Keratinocyte (primary cell): ENCODE data around the gene CEP152. TPM values are rescaled to one million over a fixed set of nuclear protein-coding genes. Genes with fewer than 3 reads are reported as not detected.

Experiments used
- DNase-seq: peaks from one replicate; pipeline ENCODE4 v3.0.0-alpha.2; 2011; ENCODE audit warnings: low read depth, missing footprints, low spot score
- FAIRE-seq: peaks from 2 replicates; lab custom pipeline; 2011; peaks lifted over from hg19 to GRCh38; lab: Jason Lieb, UNC
- H2AFZ ChIP-seq: 2 replicates; pipeline ENCODE4 v1.6.0; 2012; ENCODE audit warnings: low read length, control low read depth, inconsistent platforms; ENCODE audit not compliant: control insufficient read depth
- H3K27ac ChIP-seq: 2 replicates; pipeline ENCODE4 v1.5.1; 2011; ENCODE audit warnings: low read length; ENCODE audit not compliant: control insufficient read depth, insufficient read depth
- H3K27me3 ChIP-seq: 3 replicates; pipeline ENCODE4 v1.6.0; 2011; ENCODE audit warnings: low read length; ENCODE audit not compliant: control insufficient read depth, insufficient read depth; ENCODE audit errors: extremely low read depth
- H3K36me3 ChIP-seq, 2 experiments: 2 replicates in 1 of 2; 3 replicates in 1 of 2; pipeline ENCODE4 v1.5.1; 2011; ENCODE audit warnings: low read length in 2 of 2, mild to moderate bottlenecking in 1 of 2; ENCODE audit not compliant: control insufficient read depth in 2 of 2, insufficient read depth in 2 of 2; ENCODE audit errors: extremely low read depth in 1 of 2
- H3K4me1 ChIP-seq: 3 replicates; pipeline ENCODE4 v1.5.1; 2011; ENCODE audit warnings: low read length; ENCODE audit not compliant: control insufficient read depth, insufficient read depth; ENCODE audit errors: extremely low read depth
- H3K4me2 ChIP-seq: 3 replicates; pipeline ENCODE4 v1.6.0; 2011; ENCODE audit warnings: low read depth, low read length; ENCODE audit not compliant: control insufficient read depth, insufficient read depth; ENCODE audit errors: extremely low read depth
- H3K4me3 ChIP-seq, 3 experiments: fragments of 200-600 bp in 1 of 3; sonication (generic) in 1 of 3; 2 replicates in 2 of 3; 3 replicates in 1 of 3; pipeline ENCODE4 v1.5.1; 2011 to 2016; ENCODE audit warnings: low read length in 3 of 3, mild to moderate bottlenecking in 3 of 3, control low read depth in 2 of 3, inconsistent platforms in 1 of 3, low read depth in 1 of 3, mixed read lengths in 1 of 3, mixed run types in 1 of 3, moderate library complexity in 1 of 3; ENCODE audit not compliant: control insufficient read depth in 2 of 3, insufficient read depth in 2 of 3; ENCODE audit errors: extremely low read depth in 1 of 3
- H3K79me2 ChIP-seq: 2 replicates; pipeline ENCODE4 v1.6.0; 2012; ENCODE audit warnings: low read length; ENCODE audit not compliant: control insufficient read depth, insufficient read depth
- H3K9ac ChIP-seq: 3 replicates; pipeline ENCODE4 v1.6.0; 2011; ENCODE audit warnings: low read length; ENCODE audit not compliant: control insufficient read depth, insufficient read depth; ENCODE audit errors: extremely low read depth
- H3K9me1 ChIP-seq: 3 replicates; pipeline ENCODE4 v1.6.0; 2011; ENCODE audit warnings: low read length; ENCODE audit not compliant: control insufficient read depth, insufficient read depth; ENCODE audit errors: extremely low read depth
- H3K9me3 ChIP-seq: 2 replicates; pipeline ENCODE4 v1.5.1; 2012; ENCODE audit warnings: low read depth, low read length; ENCODE audit not compliant: control insufficient read depth
- H4K20me1 ChIP-seq: 3 replicates; pipeline ENCODE4 v1.6.0; 2011; ENCODE audit warnings: low read length; ENCODE audit not compliant: control insufficient read depth, insufficient read depth; ENCODE audit errors: extremely low read depth
- EZH2 ChIP-seq: IDR thresholded peaks from one replicate; pipeline ENCODE4 v1.6.1; 2012; ENCODE audit warnings: inconsistent platforms, mild to moderate bottlenecking, low read length, moderate library complexity
- dilution Hi-C: fragments of 300-500 bp; cut with MboI; formaldehyde crosslinking; loops from one replicate; pipeline ENCODE4 v1.7.0; 2020; ENCODE audit warnings: low sequenced_read_pairs; ENCODE audit not compliant: extremely low pct_ligation_motif_present
- polyA plus RNA-seq, 5 experiments: library from polyadenylated mRNA; depleted of rRNA in 3 of 5; stranded (reverse) in 3 of 5; stranded (forward) in 1 of 5; unstranded in 1 of 5; fragments of >200 nt; gene quantifications; 1 replicate in 1 of 5; 2 replicates in 3 of 5; 3 replicates in 1 of 5; pipeline versions ENCODE4 v1.2.1 to v1.2.3, GENCODE V29; 2011 to 2012; ENCODE audit warnings: missing spikeins in 2 of 5, low read depth in 1 of 5, low replicate concordance in 1 of 5
- TF ChIP-seq, protein P1 (sequence below), 3 experiments: IDR thresholded peaks in 1 of 3; conservative IDR thresholded peaks in 1 of 3; optimal IDR thresholded peaks in 1 of 3; 2 replicates in 2 of 3; 3 replicates in 1 of 3; pipeline versions ENCODE3 to v1.5.1; 2011; ENCODE audit warnings: low read length in 3 of 3, mild to moderate bottlenecking in 3 of 3, moderate library complexity in 2 of 3, control low read depth in 1 of 3, inconsistent platforms in 1 of 3; ENCODE audit not compliant: insufficient read depth in 2 of 3; ENCODE audit errors: extremely low read depth in 1 of 3

Gene CEP152
- polyA plus RNA-seq, 1 donor (not counting 4 experiments of a cell fraction or from before 2014, with no cell fraction given), result 4.0 TPM

- Histone ChIP-seq H3K79me2 (no peaks in the 10 kb centered on the region), H3K4me3 (no peak overlapping the region), H4K20me1 (no peaks in the 10 kb centered on the region), H3K9me3 (no peaks in the 10 kb centered on the region), H2AFZ (no peak overlapping the region), H3K9me1 (no peaks in the 10 kb centered on the region), H3K36me3 (no peaks in the 10 kb centered on the region), H3K9ac (no peak overlapping the region), H3K27ac (no peak overlapping the region), H3K4me2 (no peak overlapping the region), H3K27me3 (no peaks in the 10 kb centered on the region), H3K4me1 (no peaks in the 10 kb centered on the region)
- FAIRE-seq (no peak), DNase-seq (no peak)
- dilution Hi-C loops, result no loop called here
- TF ChIP-seq, protein P1, sequence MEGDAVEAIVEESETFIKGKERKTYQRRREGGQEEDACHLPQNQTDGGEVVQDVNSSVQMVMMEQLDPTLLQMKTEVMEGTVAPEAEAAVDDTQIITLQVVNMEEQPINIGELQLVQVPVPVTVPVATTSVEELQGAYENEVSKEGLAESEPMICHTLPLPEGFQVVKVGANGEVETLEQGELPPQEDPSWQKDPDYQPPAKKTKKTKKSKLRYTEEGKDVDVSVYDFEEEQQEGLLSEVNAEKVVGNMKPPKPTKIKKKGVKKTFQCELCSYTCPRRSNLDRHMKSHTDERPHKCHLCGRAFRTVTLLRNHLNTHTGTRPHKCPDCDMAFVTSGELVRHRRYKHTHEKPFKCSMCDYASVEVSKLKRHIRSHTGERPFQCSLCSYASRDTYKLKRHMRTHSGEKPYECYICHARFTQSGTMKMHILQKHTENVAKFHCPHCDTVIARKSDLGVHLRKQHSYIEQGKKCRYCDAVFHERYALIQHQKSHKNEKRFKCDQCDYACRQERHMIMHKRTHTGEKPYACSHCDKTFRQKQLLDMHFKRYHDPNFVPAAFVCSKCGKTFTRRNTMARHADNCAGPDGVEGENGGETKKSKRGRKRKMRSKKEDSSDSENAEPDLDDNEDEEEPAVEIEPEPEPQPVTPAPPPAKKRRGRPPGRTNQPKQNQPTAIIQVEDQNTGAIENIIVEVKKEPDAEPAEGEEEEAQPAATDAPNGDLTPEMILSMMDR (optimal IDR thresholded peaks at IDR 0.05 in 1 of 3, IDR thresholded peaks at IDR 0.05 in 1 of 3, conservative IDR thresholded peaks at IDR 0.05 in 1 of 3; ENCODE audit: extremely low read depth in 1 of 3, insufficient read depth in 2 of 3, low read length in 3 of 3), result no peak
- TF ChIP-seq EZH2, result no peak
Observed at GRCh38 chr15:48733615-48734014, 77.3 kb downstream of the CEP152 start.

DNA sequence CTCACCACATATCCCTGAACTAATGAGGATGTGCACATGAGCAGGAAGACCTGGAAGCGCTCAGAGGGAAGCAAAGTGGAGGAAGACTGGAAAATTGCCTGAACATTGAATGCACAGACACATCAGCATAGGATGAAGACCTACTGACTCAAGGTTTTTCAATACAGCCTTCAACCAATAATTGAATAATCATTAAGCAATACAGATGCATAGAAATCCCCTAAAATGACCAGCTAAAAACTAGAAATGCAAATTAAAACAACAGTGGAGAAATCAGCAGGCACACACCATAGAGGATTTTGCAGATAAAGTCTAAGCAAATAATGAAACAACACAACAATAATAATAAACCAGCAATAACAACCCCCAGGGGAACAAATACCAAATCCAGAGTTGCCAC lies 80.4 kb downstream of the CEP152 start:
- H2AFZ ChIP-seq, result no peak overlapping the region
- DNase-seq (no peak), FAIRE-seq (no peak)
- H3K36me3 ChIP-seq, result no peaks in the 10 kb centered on the region
- no peak overlapping the region for H3K4me3 ChIP-seq
- no peak for TF ChIP-seq EZH2
- TF ChIP-seq, protein P1 (optimal IDR thresholded peaks at IDR 0.05 in 1 of 3, IDR thresholded peaks at IDR 0.05 in 1 of 3, conservative IDR thresholded peaks at IDR 0.05 in 1 of 3; ENCODE audit: extremely low read depth in 1 of 3, insufficient read depth in 2 of 3, low read length in 3 of 3), result no peak
- dilution Hi-C loops, result no loop called here
- H3K9me3 ChIP-seq, result no peaks in the 10 kb centered on the region
- H3K27me3 ChIP-seq, result no peaks in the 10 kb centered on the region
- no peaks in the 10 kb centered on the region for H3K4me1 ChIP-seq
- no peak overlapping the region for H3K4me2 ChIP-seq
- no peaks in the 10 kb centered on the region for H4K20me1 ChIP-seq
- H3K9ac ChIP-seq, result no peak overlapping the region
- no peaks in the 10 kb centered on the region for H3K79me2 ChIP-seq
- no peaks in the 10 kb centered on the region for H3K9me1 ChIP-seq
- H3K27ac ChIP-seq, result no peak overlapping the region
